Measurements from ENCODE around the gene TIMM10B. TPM values are rescaled to one million over a fixed set of nuclear protein-coding genes. Genes with fewer than 3 reads are reported as not detected.

TIMM10B gene
- total and polyA plus RNA-seq, 2 of the 13 experiments (the other 11 are each of a cell fraction or from before 2014, with no cell fraction given), result 34.9 to 39.5 TPM

GRCh38 chr11:6481012-6481923 lies at the start of gene TIMM10B, which contains the start of gene ARFIP2 (continued):
- TF ChIP-seq ZNF281 (CRISPR knock-in tag; IDR thresholded peaks at IDR 0.05; ENCODE audit: borderline replicate concordance) (no peak; the same call in 1 of the 2 replicates), HNF4A (CRISPR knock-in tag; IDR thresholded peaks at IDR 0.05) (0 out of 2 replicates have a peak, but pooled peaks have one; percentile 6), STAT6 (CRISPR knock-in tag; IDR thresholded peaks at IDR 0.05; ENCODE audit: borderline replicate concordance) (no peak; the same call in 1 of the 2 replicates), REL (CRISPR knock-in tag; conservative IDR thresholded peaks at IDR 0.05) (no peak; the same call in 1 of the 2 replicates), ZSCAN29 (CRISPR knock-in tag; conservative IDR thresholded peaks at IDR 0.05) (no peak), RAD51 (IDR thresholded peaks at IDR 0.05; ENCODE audit: borderline replicate concordance) (no peak), PRPF4 (IDR thresholded peaks at IDR 0.05; ENCODE audit: low read depth, low read length, poor library complexity, severe bottlenecking) (no peak), ZFP62 (CRISPR knock-in tag; IDR thresholded peaks at IDR 0.05) (no peak), ZSCAN25 (CRISPR knock-in tag; IDR thresholded peaks at IDR 0.05) (peak; percentile 29; the same call in 1 of the 2 replicates), HNF1B (CRISPR knock-in tag; IDR thresholded peaks at IDR 0.05) (peak; percentile 97), DPF2 (CRISPR knock-in tag; IDR thresholded peaks at IDR 0.05; ENCODE audit: borderline replicate concordance, low read depth) (no peak), NFKBIZ (CRISPR knock-in tag; IDR thresholded peaks at IDR 0.05) (0 out of 2 replicates have a peak, but pooled peaks have one; percentile 45), NFATC3 (CRISPR knock-in tag; IDR thresholded peaks at IDR 0.05) (no peak), YY1 (IDR thresholded peaks at IDR 0.05; ENCODE audit: insufficient read depth, insufficient replicate concordance, low read depth, low read length) (peak; percentile 64), ZNF17 (CRISPR knock-in tag; IDR thresholded peaks at IDR 0.05) (no peak), EP300 (IDR thresholded peaks at IDR 0.05; ENCODE audit: low read depth in 2 of 2, low read length in 2 of 2) (peak in 1 of 2 experiments; percentile 43; a peak in 1 of 4 replicates), EP300 (CRISPR knock-in tag; IDR thresholded peaks at IDR 0.05; ENCODE audit: borderline replicate concordance) (no peak; the same call in 1 of the 2 replicates), TRIM24 (CRISPR knock-in tag; IDR thresholded peaks at IDR 0.05) (no peak), MZF1 (CRISPR knock-in tag; IDR thresholded peaks at IDR 0.05; ENCODE audit: borderline replicate concordance) (no peak), ZNF569 (CRISPR knock-in tag; IDR thresholded peaks at IDR 0.05; ENCODE audit: borderline replicate concordance) (no peak), ARNT (IDR thresholded peaks at IDR 0.05) (no peak), EHMT2 (IDR thresholded peaks at IDR 0.05; ENCODE audit: borderline replicate concordance, low read depth, low read length) (no peak)
